Adrenal gland (tissue), 12 donors: ENCODE data around the gene GYS2. TPM values are rescaled to one million over a fixed set of nuclear protein-coding genes. Genes with fewer than 3 reads are reported as not detected.

Experiments used
- DNase-seq, 7 donors: peaks; one replicate each; pipeline ENCODE4 v3.0.0-alpha.2; 2019 to 2020
- H3K27ac ChIP-seq, 5 donors: fragments of 200-600 bp; sonication (generic) in 4 of 5; 1 replicate in 3 of 5; 2 replicates in 2 of 5; pipeline versions ENCODE4 v1.5.1 to v1.8.0; 2016 to 2020; ENCODE audit warnings: mild to moderate bottlenecking in 1 of 5
- H3K27me3 ChIP-seq: fragments of 200-600 bp; 2 replicates; pipeline ENCODE4 v1.8.0; 2021
- H3K36me3 ChIP-seq, 2 donors: fragments of 200-600 bp; replicated peaks in 1 of 2; 1 replicate in 1 of 2; 2 replicates in 1 of 2; pipeline versions ENCODE4 v1.5.1 to v1.8.0; 2018 to 2022
- H3K4me1 ChIP-seq, 2 donors: fragments of 200-600 bp; replicated peaks in 1 of 2; 1 replicate in 1 of 2; 2 replicates in 1 of 2; pipeline versions ENCODE4 v1.5.1 to v1.8.0; 2018 to 2021
- H3K4me3 ChIP-seq, 4 donors: fragments of 200-600 bp; sonication (generic) in 3 of 4; one replicate each; pipeline ENCODE4 v1.5.1; 2016 to 2018
- H3K9me3 ChIP-seq, 3 donors: fragments of 200-600 bp; sonication (generic) in 1 of 3; replicated peaks in 1 of 3; 1 replicate in 2 of 3; 2 replicates in 1 of 3; pipeline versions ENCODE4 v1.5.1 to v1.8.0; 2016 to 2021
- CTCF ChIP-seq, 6 experiments: fragments of 450-650 bp in 4 of 6; fragments of 200-600 bp in 2 of 6; sonication (generic) in 1 of 6; IDR thresholded peaks; 1 replicate in 5 of 6; 2 replicates in 1 of 6; pipeline versions ENCODE4 v1.5.1 to v1.8.0; 2016 to 2021; ENCODE audit warnings: antibody characterized with exemption in 6 of 6, mild to moderate bottlenecking in 2 of 6, moderate library complexity in 1 of 6
- POLR2A ChIP-seq, 2 donors: fragments of 450-650 bp; IDR thresholded peaks; one replicate each; pipeline ENCODE4 v1.6.1; 2017; ENCODE audit warnings: antibody characterized with exemption in 2 of 2, mild to moderate bottlenecking in 2 of 2, moderate library complexity in 1 of 2
- WGBS, 4 donors: extraction: QIAGEN DNeasy Blood & Tissue Kit in 2 of 4; methylation state at CpG; one replicate each; pipeline versions ENCODE4 v1.1.5 to v1.1.7; 2013 to 2017; 5-methylcytosine and 5-hydroxymethylcytosine counted together
- intact Hi-C, 2 donors: fragments of 100-400 bp; cut with DNase I; formaldehyde crosslinking; loops; one replicate each; pipeline versions ENCODE4 v1.14.1 to v1.15.0; 2022 to 2023
- polyA plus RNA-seq, 3 donors: library from polyadenylated mRNA; stranded (reverse); fragments of 200-250 nt in 2 of 3; fragments of 350-450 nt in 1 of 3; fragmentation: Illumina TruSeq in 1 of 3; extraction: RNeasy Lipid Tissue Mini Kit (QIAGEN cat#74804) in 1 of 3; gene quantifications; one replicate each; pipeline ENCODE4 v1.2.3, GENCODE V29; 2013 to 2014
- total RNA-seq, 9 donors: library from RNA; depleted of rRNA in 4 of 9; stranded (reverse); fragments of >200 nt in 4 of 9; fragments of 120-200 nt in 1 of 9; fragmentation: NEBNext Ultra II Directional in 1 of 9; extraction: Animal tissue kit (Norgen Biotek cat#: 25700) in 1 of 9; gene quantifications; one replicate each; pipeline versions ENCODE4 v1.1.0 to v1.2.4, GENCODE V29; 2013 to 2023
- donor health status: healthy with polysubstance abuse.
- donor health status: Bipolar disorder and iron deficiency.
- donor health status: DM: yes; HTN: yes; CAD: no.
- donor health status: DM: no; HTN: no; CAD: no.
- donor health status: DM: no; HTN: no; CAD: no.
- donor health status: DM: yes; HTN: yes; CAD: no.

GYS2 gene
- total and polyA plus RNA-seq, 12 donors: 0.05 to 0.23 (median 0.07) TPM; not detected in 7

GRCh38 chr12:21614506-21614905 is 9.9 kb upstream of the GYS2 start:
- no peak overlapping the region for H3K4me3 ChIP-seq
- no peaks in the 10 kb centered on the region for H3K36me3 ChIP-seq
- peaks cover 0 to 15% of the 10 kb centered on the region in 2 donors for H3K4me1 ChIP-seq
- intact Hi-C loops: loop anchor here in 1 of 2 donors (10.0 kb wide), 1 partner anchor 60 kb away; no protein-coding TSS in a partner anchor
- WGBS, 4 donors: 84 to 88% (median 86%) methylated on average over 2 of the region's 2 CpGs
- TF ChIP-seq CTCF (IDR thresholded peaks at IDR 0.05) (no peak), POLR2A (IDR thresholded peaks at IDR 0.05) (no peak)
- H3K27ac ChIP-seq: no peak overlapping the region
- DNase-seq: no peak
- H3K27me3 ChIP-seq: no peaks in the 10 kb centered on the region
- no peaks in the 10 kb centered on the region for H3K9me3 ChIP-seq

- intact Hi-C loops: loop anchor here in 1 of 2 donors (10.0 kb wide), 1 partner anchor 61 kb away; no protein-coding TSS in a partner anchor
- WGBS, 4 donors: 26 to 40% (median 37%) methylated on average over 2 of the region's 2 CpGs
- no peak for TF ChIP-seq POLR2A (IDR thresholded peaks at IDR 0.05)
- peak in 1 of 6 experiments; percentile 17 for TF ChIP-seq CTCF (IDR thresholded peaks at IDR 0.05)
- H3K27ac ChIP-seq: no peak overlapping the region
- no peaks in the 10 kb centered on the region for H3K36me3 ChIP-seq
- H3K4me1 ChIP-seq: peaks cover 0 to 15% of the 10 kb centered on the region in 2 donors
- DNase-seq: no peak
- H3K27me3 ChIP-seq: no peaks in the 10 kb centered on the region
- H3K9me3 ChIP-seq: no peaks in the 10 kb centered on the region
- H3K4me3 ChIP-seq: no peak overlapping the region
Observed at GRCh38 chr12:21613931-21614330, 9.3 kb upstream of the GYS2 start.

GRCh38 chr12:21608196-21608595 is 3.5 kb upstream of the GYS2 start:
- intact Hi-C loops: no loop called here
- Histone ChIP-seq H3K27ac (no peak overlapping the region), H3K9me3 (no peaks in the 10 kb centered on the region), H3K27me3 (no peaks in the 10 kb centered on the region), H3K36me3 (no peaks in the 10 kb centered on the region), H3K4me1 (no peaks in the 10 kb centered on the region), H3K4me3 (no peak overlapping the region)
- no peak for TF ChIP-seq CTCF (IDR thresholded peaks at IDR 0.05)
- TF ChIP-seq POLR2A (IDR thresholded peaks at IDR 0.05): no peak
- DNase-seq: no peak

GRCh38 chr12:21607701-21608100 is 3.1 kb upstream of the GYS2 start:
- Histone ChIP-seq H3K9me3 (no peaks in the 10 kb centered on the region), H3K27me3 (no peaks in the 10 kb centered on the region), H3K27ac (no peak overlapping the region), H3K4me1 (no peaks in the 10 kb centered on the region), H3K36me3 (no peaks in the 10 kb centered on the region), H3K4me3 (no peak overlapping the region)
- TF ChIP-seq CTCF (IDR thresholded peaks at IDR 0.05) (peak in 5 of 6 experiments; percentile 19 to 53 (median 47)), POLR2A (IDR thresholded peaks at IDR 0.05) (no peak)
- intact Hi-C loops: no loop called here
- no peak for DNase-seq
- 36 to 69% (median 58%) methylated on average over 2 of the region's 2 CpGs for WGBS, 4 donors
